OCI-LY1 (cell line): ENCODE results near the gene ECPAS.

Experiments
- CTCF ChIP-seq: fragments of 200-600 bp; sonication (generic), shearing (Covaris generic); IDR thresholded peaks from 2 replicates; pipeline ENCODE4 v1.5.1; 2017; ENCODE audit warnings: mild to moderate bottlenecking, antibody characterized with exemption, low read length, moderate library complexity, mixed read lengths
- EZH2 ChIP-seq: fragments of 200-600 bp; sonication (generic), shearing (Covaris generic); IDR thresholded peaks from 2 replicates; pipeline ENCODE4 v1.8.0; 2017; ENCODE audit warnings: borderline replicate concordance, mixed run types, mild to moderate bottlenecking, antibody characterized with exemption, low read length, moderate library complexity, mixed read lengths

DNA sequence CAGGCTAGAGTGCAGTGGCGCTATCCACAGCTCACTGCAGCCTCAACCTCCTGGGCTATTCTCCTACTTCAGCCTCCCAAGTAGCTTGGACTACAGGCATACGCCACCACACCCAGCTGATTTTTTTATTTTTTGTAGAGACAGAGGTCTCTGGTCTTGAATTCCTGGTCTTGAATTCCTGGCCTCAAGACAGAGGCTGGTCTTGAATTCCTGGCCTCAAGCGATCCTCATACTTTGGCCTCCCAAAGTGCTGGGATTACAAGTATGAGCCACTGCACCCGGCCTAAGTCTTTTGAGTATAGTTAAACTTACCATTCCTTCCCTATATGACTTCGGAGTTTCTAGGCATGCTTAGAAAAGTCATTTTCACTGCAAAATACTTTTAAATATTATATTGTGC is 29.4 kb downstream of the ECPAS start:
- TF ChIP-seq CTCF (no peak), EZH2 (no peak)
